ENCODE data around the gene ARL4D. TPM values are rescaled to one million over a fixed set of nuclear protein-coding genes. Genes with fewer than 3 reads are reported as not detected.

The ARL4D gene
- total and polyA plus RNA-seq, 2 of the 4 experiments (the other 2 are of a cell fraction) = 12.5 to 30.7 TPM

GRCh38 chr17:43412166-43412565 is 13.4 kb downstream of the ARL4D start:
- ChIA-PET POLR2A (ENCODE audit: unreplicated experiment) (no interaction called here), CTCF (no interaction called here)
- Histone ChIP-seq H3K18ac (ENCODE audit: low read depth, low read length) (no peak overlapping the region), H2BK15ac (ENCODE audit: low read depth, low read length) (no peak overlapping the region), H3K4ac (ENCODE audit: low read depth, low read length) (no peak overlapping the region; the same call in 1 of the 2 replicates), H3K9ac (ENCODE audit: low read depth, low read length) (no peak overlapping the region), H3K9me1 (ENCODE audit: insufficient read depth, low read length) (peaks cover 35% of the 10 kb centered on the region), H3K9me3 (ENCODE audit: control insufficient read depth, insufficient read depth, low read length) (no peaks in the 10 kb centered on the region), H3K56ac (ENCODE audit: extremely low read depth, insufficient read depth, low read length) (no peak overlapping the region), H3K4me2 (ENCODE audit: low read depth, low read length) (no peak overlapping the region), H3K79me1 (ENCODE audit: low read depth in 1 of 2, low read length in 2 of 2) (no peaks in the 10 kb centered on the region), H4K20me1 (ENCODE audit: insufficient read depth, low read length) (no peaks in the 10 kb centered on the region), H3K23ac (ENCODE audit: low read depth, low read length) (no peak overlapping the region), H3K4me3 (ENCODE audit: insufficient read depth, low read depth, low read length) (no peak overlapping the region), H2BK5ac (ENCODE audit: low read depth, low read length, poor library complexity, severe bottlenecking) (no peak overlapping the region), H2BK20ac (ENCODE audit: low read depth, low read length) (peak overlapping the region; percentile 48; the same call in 1 of the 2 replicates), H2AFZ (replicated peaks; ENCODE audit: low read length, poor library complexity) (no peak overlapping the region), H3K4me1 (ENCODE audit: control insufficient read depth, insufficient read depth, low read length) (peaks cover 25% of the 10 kb centered on the region), H3K27me3 (ENCODE audit: control insufficient read depth, insufficient read depth, low read length) (no peaks in the 10 kb centered on the region), H4K8ac (ENCODE audit: low read depth in 2 of 2, low read length in 2 of 2) (no peak overlapping the region), H3K27ac (ENCODE audit: insufficient read depth, low read length) (no peak overlapping the region), H2BK120ac (ENCODE audit: low read depth, low read length) (peak overlapping the region; percentile 28; the same call in 1 of the 2 replicates), H3K36me3 (ENCODE audit: control insufficient read depth, insufficient read depth, low read length) (no peaks in the 10 kb centered on the region), H2AK9ac (replicated peaks; ENCODE audit: low read depth, low read length, poor library complexity) (no peak overlapping the region), H4K5ac (ENCODE audit: low read depth, low read length) (no peak overlapping the region), H4K91ac (ENCODE audit: insufficient read depth, low read depth, low read length) (peak overlapping the region; percentile 32; the same call in 1 of the 2 replicates), H2AK5ac (ENCODE audit: low read depth, low read length) (0 out of 2 replicates have a peak overlapping the region, but pooled peaks have one; percentile 29), H3K14ac (replicated peaks; ENCODE audit: low read depth, low read length) (no peak overlapping the region; the same call in 1 of the 2 replicates)
- TF ChIP-seq SMC3 (IDR thresholded peaks at IDR 0.05; ENCODE audit: low read depth, low read length) (no peak), MAFK (IDR thresholded peaks at IDR 0.05; ENCODE audit: low read depth, low read length) (no peak), BHLHE40 (IDR thresholded peaks at IDR 0.05; ENCODE audit: low read depth, low read length) (no peak), CHD1 (IDR thresholded peaks at IDR 0.05; ENCODE audit: low read depth, low read length) (no peak), MXI1 (IDR thresholded peaks at IDR 0.05; ENCODE audit: borderline replicate concordance, low read depth, low read length) (no peak), POLR2A (IDR thresholded peaks at IDR 0.05; ENCODE audit: low read depth, low read length) (no peak), CEBPB (IDR thresholded peaks at IDR 0.05; ENCODE audit: low read depth, low read length) (no peak), RCOR1 (IDR thresholded peaks at IDR 0.05; ENCODE audit: insufficient replicate concordance, low read length) (no peak), USF2 (IDR thresholded peaks at IDR 0.05; ENCODE audit: low read depth, low read length) (no peak), CTCF (conservative IDR thresholded peaks at IDR 0.05; ENCODE audit: low read depth, low read length) (no peak), NFE2L2 (IDR thresholded peaks at IDR 0.05; ENCODE audit: low read depth, low read length) (no peak), RFX5 (IDR thresholded peaks at IDR 0.05; ENCODE audit: low read depth, low read length) (no peak), RAD21 (IDR thresholded peaks at IDR 0.05; ENCODE audit: low read length) (no peak), MAZ (IDR thresholded peaks at IDR 0.05; ENCODE audit: borderline replicate concordance, low read depth, low read length) (no peak), FOS (IDR thresholded peaks at IDR 0.05; ENCODE audit: low read depth, low read length) (no peak)
- TF ChIP-seq, protein P1, sequence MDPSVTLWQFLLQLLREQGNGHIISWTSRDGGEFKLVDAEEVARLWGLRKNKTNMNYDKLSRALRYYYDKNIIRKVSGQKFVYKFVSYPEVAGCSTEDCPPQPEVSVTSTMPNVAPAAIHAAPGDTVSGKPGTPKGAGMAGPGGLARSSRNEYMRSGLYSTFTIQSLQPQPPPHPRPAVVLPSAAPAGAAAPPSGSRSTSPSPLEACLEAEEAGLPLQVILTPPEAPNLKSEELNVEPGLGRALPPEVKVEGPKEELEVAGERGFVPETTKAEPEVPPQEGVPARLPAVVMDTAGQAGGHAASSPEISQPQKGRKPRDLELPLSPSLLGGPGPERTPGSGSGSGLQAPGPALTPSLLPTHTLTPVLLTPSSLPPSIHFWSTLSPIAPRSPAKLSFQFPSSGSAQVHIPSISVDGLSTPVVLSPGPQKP (IDR thresholded peaks at IDR 0.05; ENCODE audit: borderline replicate concordance, low read depth, low read length) = no peak
- BruUV-seq (replicated peaks) = no TSS peak
- in situ Hi-C loops (cut with MboI; ENCODE audit: low sequenced_read_pairs) = no loop called here
- intact Hi-C loops (cut with micrococcal nuclease) = no loop called here
- ATAC-seq (ENCODE audit: low read depth) (no peak), DNase-seq (no peak)
- dilution Hi-C loops (cut with HindIII; ENCODE audit: low sequenced_read_pairs, unreplicated experiment) = no loop called here
- no CpG with 5 or more reads among the region's 1 CpG for WGBS, 2 experiments (ENCODE audit: extremely low coverage in 2 of 2, insufficient read length in 1 of 2)
